Activated T-cell treated with anti-CD3 and anti-CD28 coated beads, Interleukin-2, amount 50 U/mL, for 72 hours (primary cell): Measurements from ENCODE around the gene IL17REL. TPM values are rescaled to one million over a fixed set of nuclear protein-coding genes. Genes with fewer than 3 reads are reported as not detected.

Experiments used
- ATAC-seq, 2 donors: fragments of 150-1000 bp; cut with Tn5 transposase; replicated peaks in 1 of 2; 2 replicates each; pipeline ENCODE4 v1.10.0; 2021; ENCODE audit warnings: moderate library complexity in 2 of 2, mild to moderate bottlenecking in 1 of 2
- DNase-seq, 2 donors: peaks; one replicate each; pipeline ENCODE4 v3.0.0; 2021 to 2022; ENCODE audit warnings: mixed read lengths in 1 of 2
- H3K27ac Mint-ChIP-seq: one replicate; pipeline ENCODE4 v1.8.0; 2022; ENCODE audit warnings: mild to moderate bottlenecking, moderate library complexity, mixed read lengths
- H3K27me3 Mint-ChIP-seq: one replicate; pipeline ENCODE4 v1.8.0; 2022; ENCODE audit warnings: low read depth, mixed read lengths
- H3K36me3 Mint-ChIP-seq, 2 donors: one replicate each; pipeline ENCODE4 v1.8.0; 2022; ENCODE audit warnings: mixed read lengths in 2 of 2, mild to moderate bottlenecking in 1 of 2; ENCODE audit not compliant: insufficient read depth in 2 of 2
- H3K4me1 Mint-ChIP-seq: one replicate; pipeline ENCODE4 v1.8.0; 2022; ENCODE audit warnings: low read depth, mixed read lengths
- H3K4me3 Mint-ChIP-seq, 2 donors: one replicate each; pipeline ENCODE4 v1.8.0; 2022; ENCODE audit warnings: mild to moderate bottlenecking in 2 of 2, mixed read lengths in 2 of 2, moderate library complexity in 2 of 2
- H3K9me3 Mint-ChIP-seq, 2 donors: one replicate each; pipeline ENCODE4 v1.8.0; 2022; ENCODE audit warnings: mixed read lengths in 2 of 2
- total RNA-seq, 2 donors: library from RNA; stranded (reverse); gene quantifications; one replicate each; pipeline ENCODE4 v1.2.3, GENCODE V29; 2022

Gene IL17REL
- total RNA-seq, 2 donors from 2014 or later, result 0.36 to 1.1 TPM

DNA sequence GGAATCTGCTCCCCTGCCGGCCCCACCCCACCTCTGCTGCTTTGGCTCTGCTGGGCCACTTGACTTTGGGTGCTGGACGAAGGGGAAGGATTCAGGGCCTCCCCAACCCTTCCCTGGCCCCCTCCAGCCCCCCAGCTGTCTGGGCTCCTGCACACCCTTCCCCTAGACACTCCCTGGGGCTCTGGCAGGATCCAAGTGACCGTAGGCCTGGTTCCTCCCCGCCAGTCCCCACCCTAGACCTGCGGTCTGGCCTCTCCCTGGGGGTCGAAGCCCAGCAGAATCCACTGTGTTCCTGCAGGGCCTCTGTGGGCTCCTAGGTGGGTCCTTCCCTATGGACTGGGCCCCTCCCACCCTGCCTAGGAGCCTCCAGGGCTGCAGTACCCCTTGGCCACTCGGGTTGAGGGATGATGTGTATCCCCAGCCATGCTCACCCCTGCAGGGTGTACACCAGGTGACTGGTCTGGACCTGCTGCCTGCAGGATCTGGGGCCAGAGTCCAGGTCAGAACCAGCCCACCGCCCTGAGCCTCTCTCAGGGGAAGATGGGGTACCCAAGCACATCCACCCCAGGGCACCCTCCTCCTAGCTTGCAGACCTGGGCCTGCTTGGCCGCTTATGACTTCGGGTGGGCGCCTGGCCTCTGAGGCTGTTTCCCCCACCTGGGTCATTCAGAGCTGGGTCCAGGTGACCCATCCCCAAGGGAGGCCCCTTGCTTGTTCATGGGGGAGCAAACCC is 46.4 kb downstream of the IL17REL start:
- H3K36me3 Mint-ChIP-seq, result peaks cover 11 to 18% of the 10 kb centered on the region in 2 donors
- peak overlapping the region in 1 of 2 donors; percentile 46 for H3K4me3 Mint-ChIP-seq
- H3K27me3 Mint-ChIP-seq, result no peaks in the 10 kb centered on the region
- H3K9me3 Mint-ChIP-seq, result no peaks in the 10 kb centered on the region
- ATAC-seq (no peak), DNase-seq (no peak)
- no peak overlapping the region for H3K27ac Mint-ChIP-seq
- H3K4me1 Mint-ChIP-seq, result peaks cover 63% of the 10 kb centered on the region

- no peaks in the 10 kb centered on the region for H3K27me3 Mint-ChIP-seq
Observed at GRCh38 chr22:49965091-49966040, 47.2 kb downstream of the IL17REL start.

DNA sequence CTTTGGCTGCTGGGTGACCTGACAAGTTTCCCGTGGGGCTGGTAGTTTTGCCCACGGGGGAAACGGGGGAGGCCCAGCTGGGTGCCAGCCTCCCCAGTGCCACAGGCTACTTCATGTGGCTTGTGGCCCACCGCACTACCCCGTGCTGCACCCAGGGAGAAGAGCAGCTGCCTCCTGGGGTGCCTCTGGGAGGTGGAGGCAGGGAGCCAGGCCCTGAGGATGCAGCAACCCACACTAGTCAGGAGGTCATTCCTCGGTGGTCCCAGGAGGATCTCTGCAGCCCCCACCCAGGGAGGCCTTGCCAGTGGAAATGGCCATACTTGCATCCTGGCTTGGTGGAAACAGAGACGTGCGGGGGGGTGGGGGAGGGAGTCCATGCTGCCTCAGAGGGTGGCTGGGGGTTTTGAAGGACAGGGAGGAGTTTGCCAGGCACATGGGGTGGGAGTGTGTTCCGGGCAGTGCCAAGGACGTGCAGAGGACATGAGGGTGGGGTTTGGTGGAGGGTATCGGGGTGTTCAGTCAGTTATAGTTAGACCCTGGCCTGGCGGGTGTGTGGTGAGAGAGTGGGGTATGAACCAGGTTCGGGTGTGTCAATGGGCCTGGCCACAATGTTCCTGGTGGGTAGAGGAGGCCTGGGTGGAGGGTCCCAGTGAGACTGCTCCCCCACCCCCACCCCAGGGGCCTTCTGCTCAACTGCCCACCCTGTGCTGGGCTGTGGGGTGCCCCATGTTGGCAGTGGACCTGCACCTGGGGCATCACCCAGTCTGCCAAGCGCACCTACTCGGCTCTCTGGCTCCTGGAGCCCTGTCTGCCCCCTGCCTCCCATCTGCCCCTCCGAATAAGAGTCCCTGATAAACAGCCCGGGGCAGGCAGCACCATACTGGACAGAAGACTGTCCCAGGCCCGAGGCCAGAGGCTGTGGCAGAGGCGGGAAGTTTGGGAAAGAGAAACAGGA is 48.2 kb downstream of the IL17REL start:
- no peak for ATAC-seq
- H3K27me3 Mint-ChIP-seq, result no peaks in the 10 kb centered on the region
- peaks cover 49% of the 10 kb centered on the region for H3K4me1 Mint-ChIP-seq
- H3K9me3 Mint-ChIP-seq, result no peaks in the 10 kb centered on the region
- DNase-seq, result peak in 1 of 2 donors; percentile 1
- H3K27ac Mint-ChIP-seq, result peak overlapping the region; percentile 83
- H3K36me3 Mint-ChIP-seq, result peaks cover 10 to 18% of the 10 kb centered on the region in 2 donors
- peak overlapping the region; percentile 95 to 96 for H3K4me3 Mint-ChIP-seq

More at GRCh38 chr22:49965091-49966040, 47.2 kb downstream of the IL17REL start:
- Mint-ChIP-seq H3K36me3 (peaks cover 10 to 18% of the 10 kb centered on the region in 2 donors), H3K9me3 (no peaks in the 10 kb centered on the region), H3K27ac (no peak overlapping the region), H3K4me3 (peak overlapping the region; percentile 95 to 96), H3K4me1 (peaks cover 56% of the 10 kb centered on the region)
- DNase-seq, result no peak
- no peak for ATAC-seq

- Mint-ChIP-seq H3K9me3 (no peaks in the 10 kb centered on the region), H3K4me1 (peaks cover 54% of the 10 kb centered on the region)
Observed at GRCh38 chr22:49963647-49964026, 48.9 kb downstream of the IL17REL start.

GRCh38 chr22:49962751-49963646 is 49.6 kb downstream of the IL17REL start:
- no peak for ATAC-seq
- peaks cover 56% of the 10 kb centered on the region for H3K4me1 Mint-ChIP-seq
- peak overlapping the region; percentile 83 for H3K27ac Mint-ChIP-seq
- H3K9me3 Mint-ChIP-seq, result no peaks in the 10 kb centered on the region
- peaks cover 10 to 18% of the 10 kb centered on the region in 2 donors for H3K36me3 Mint-ChIP-seq
- DNase-seq, result no peak
- peak overlapping the region; percentile 95 to 96 for H3K4me3 Mint-ChIP-seq
- no peaks in the 10 kb centered on the region for H3K27me3 Mint-ChIP-seq

More at GRCh38 chr22:49963647-49964026, 48.9 kb downstream of the IL17REL start:
- Mint-ChIP-seq H3K36me3 (peaks cover 10 to 18% of the 10 kb centered on the region in 2 donors), H3K27ac (peak overlapping the region; percentile 83), H3K4me3 (peak overlapping the region; percentile 95 to 96), H3K27me3 (no peaks in the 10 kb centered on the region)
- ATAC-seq, result no peak
- no peak for DNase-seq

DNA sequence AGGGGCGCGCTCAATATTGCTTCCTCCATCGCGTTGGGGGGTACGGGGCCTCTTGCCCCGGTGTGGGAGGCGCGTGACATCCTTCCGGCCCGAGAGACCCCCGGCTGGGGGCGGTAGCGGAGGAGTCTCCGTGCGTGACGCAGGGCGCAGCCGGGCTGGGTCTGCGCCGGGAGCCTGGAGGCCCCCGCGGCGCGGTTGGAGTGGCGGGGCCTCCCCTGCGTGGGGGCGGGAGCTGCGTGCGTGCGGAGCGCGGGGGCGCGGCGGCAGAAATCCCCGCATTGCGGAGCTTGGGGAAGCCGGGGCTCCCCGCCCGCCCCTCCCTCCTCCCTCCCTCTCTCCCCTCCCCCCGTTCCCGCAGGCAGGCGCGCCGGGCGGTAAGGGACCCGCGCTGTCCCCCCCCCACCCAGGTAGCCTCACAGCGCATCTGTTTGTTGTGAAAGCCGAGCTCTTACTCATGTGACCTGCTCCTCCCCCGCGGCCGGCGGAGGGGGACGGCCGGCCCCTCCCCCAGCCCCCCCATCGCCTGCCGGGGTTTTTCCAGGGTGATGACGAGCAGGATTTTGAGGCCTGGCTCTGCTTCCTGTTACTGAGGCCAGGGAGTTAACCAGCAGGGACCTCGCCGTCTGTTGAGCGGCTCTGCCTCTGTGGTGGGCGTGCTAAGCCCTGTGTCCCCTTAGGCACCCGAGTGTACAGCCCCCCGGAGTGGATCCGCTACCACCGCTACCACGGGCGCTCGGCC is 50.4 kb downstream of the IL17REL start:
- DNase-seq (peak; percentile 89 to 90), ATAC-seq (peak; percentile 46 to 49)
- peak overlapping the region; percentile 92 for H3K27ac Mint-ChIP-seq
- H3K27me3 Mint-ChIP-seq, result no peaks in the 10 kb centered on the region
- H3K36me3 Mint-ChIP-seq, result peaks cover 10 to 18% of the 10 kb centered on the region in 2 donors
- H3K9me3 Mint-ChIP-seq, result no peaks in the 10 kb centered on the region
- peaks cover 49% of the 10 kb centered on the region for H3K4me1 Mint-ChIP-seq
- peak overlapping the region; percentile 95 to 96 for H3K4me3 Mint-ChIP-seq

GRCh38 chr22:49961601-49962011 is 51.0 kb downstream of the IL17REL start:
- DNase-seq (peak in 1 of 2 donors; percentile 63), ATAC-seq (peak; percentile 6 to 11)
- Mint-ChIP-seq H3K36me3 (peaks cover 10 to 18% of the 10 kb centered on the region in 2 donors), H3K27ac (peak overlapping the region; percentile 92), H3K27me3 (no peaks in the 10 kb centered on the region), H3K4me3 (peak overlapping the region; percentile 95 to 96), H3K9me3 (no peaks in the 10 kb centered on the region), H3K4me1 (peaks cover 47% of the 10 kb centered on the region)

DNA sequence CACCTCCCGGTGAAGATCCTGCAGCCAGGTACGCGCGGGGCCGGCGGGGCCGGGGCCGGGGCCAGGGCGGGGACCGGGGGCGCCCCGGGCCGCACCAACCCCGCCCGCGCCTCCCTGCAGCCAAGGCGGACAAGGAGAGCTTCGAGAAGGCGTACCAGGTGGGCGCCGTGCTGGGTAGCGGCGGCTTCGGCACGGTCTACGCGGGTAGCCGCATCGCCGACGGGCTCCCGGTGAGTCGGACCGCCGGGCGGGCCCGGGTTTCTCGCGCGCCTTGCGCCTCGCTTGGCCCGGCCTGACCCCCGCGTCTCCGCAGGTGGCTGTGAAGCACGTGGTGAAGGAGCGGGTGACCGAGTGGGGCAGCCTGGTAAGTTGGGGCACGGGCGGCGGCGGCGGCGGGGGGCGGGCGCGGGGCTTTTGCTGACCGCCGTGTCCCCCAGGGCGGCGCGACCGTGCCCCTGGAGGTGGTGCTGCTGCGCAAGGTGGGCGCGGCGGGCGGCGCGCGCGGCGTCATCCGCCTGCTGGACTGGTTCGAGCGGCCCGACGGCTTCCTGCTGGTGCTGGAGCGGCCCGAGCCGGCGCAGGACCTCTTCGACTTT is 51.5 kb downstream of the IL17REL start:
- Mint-ChIP-seq H3K9me3 (no peaks in the 10 kb centered on the region), H3K4me3 (peak overlapping the region; percentile 95 to 96), H3K27me3 (no peaks in the 10 kb centered on the region), H3K27ac (peak overlapping the region; percentile 92), H3K4me1 (peaks cover 43% of the 10 kb centered on the region), H3K36me3 (peaks cover 10 to 18% of the 10 kb centered on the region in 2 donors)
- peak; percentile 53 to 66 for DNase-seq
- peak in 1 of 2 donors; percentile 3 for ATAC-seq

DNA sequence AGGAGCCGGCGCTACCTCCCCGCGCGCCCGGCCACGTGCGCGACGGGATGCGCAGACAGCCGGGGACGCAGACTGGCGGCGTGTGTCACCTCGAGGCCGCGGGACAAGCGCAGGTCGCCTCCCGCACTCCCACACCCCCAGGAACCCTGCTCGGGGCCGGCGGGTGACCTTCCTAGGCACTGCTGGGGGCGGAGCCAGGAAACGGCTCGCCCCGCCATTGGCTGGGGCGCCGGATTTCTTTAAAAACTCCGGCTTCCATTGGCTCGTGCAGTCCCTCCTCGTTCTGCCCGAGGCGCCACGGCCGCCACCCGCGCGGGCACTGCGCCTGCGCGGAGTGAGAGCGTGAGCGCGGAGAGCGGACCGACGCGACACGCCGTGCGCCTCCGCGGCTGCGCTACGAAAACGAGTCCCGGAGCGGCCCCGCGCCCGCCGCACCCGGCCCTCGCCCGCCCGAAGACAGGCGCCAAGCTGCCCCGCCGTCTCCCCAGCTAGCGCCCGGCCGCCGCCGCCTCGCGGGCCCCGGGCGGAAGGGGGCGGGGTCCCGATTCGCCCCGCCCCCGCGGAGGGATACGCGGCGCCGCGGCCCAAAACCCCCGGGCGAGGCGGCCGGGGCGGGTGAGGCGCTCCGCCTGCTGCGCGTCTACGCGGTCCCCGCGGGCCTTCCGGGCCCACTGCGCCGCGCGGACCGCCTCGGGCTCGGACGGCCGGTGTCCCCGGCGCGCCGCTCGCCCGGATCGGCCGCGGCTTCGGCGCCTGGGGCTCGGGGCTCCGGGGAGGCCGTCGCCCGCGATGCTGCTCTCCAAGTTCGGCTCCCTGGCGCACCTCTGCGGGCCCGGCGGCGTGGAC is 52.2 kb downstream of the IL17REL start, which contains the start of gene PIM3:
TSS of gene PIM3 (plus strand) at position 614 of the 846 bp plus-strand sequence. CDS start at position 790, 176 bp downstream.
- H3K27ac Mint-ChIP-seq, result peak within 1 kb of the TSS; percentile 92
- ATAC-seq, result peak; percentile 74 to 76

DNA sequence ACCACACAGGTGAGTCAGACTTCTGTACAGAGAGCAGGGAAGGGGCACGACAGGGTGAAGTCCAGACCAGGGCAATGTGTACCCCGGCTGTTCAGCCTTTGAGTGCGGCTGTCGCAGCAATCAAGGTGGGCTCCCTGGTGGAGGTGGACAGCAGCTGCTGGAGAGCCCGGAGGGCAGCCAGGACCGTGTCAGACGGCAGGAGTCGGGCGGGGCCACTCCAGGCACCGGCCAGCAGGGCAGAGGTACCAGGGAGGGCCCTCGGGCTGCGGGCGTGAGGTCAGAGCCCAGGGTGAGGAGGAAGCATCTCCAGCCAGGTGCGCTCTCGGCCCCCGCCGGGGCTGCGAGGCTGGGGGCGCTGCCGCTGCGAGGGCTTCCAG is 52.8 kb downstream of the IL17REL start:
- H3K4me3 Mint-ChIP-seq, result peak overlapping the region; percentile 91
- no peaks in the 10 kb centered on the region for H3K9me3 Mint-ChIP-seq
- peak in 1 of 2 donors; percentile 12 for ATAC-seq
- peak; percentile 58 to 62 for DNase-seq
- no peaks in the 10 kb centered on the region for H3K27me3 Mint-ChIP-seq
- H3K36me3 Mint-ChIP-seq, result peaks cover 10 to 17% of the 10 kb centered on the region in 2 donors
- peaks cover 30% of the 10 kb centered on the region for H3K4me1 Mint-ChIP-seq
- H3K27ac Mint-ChIP-seq, result peak overlapping the region; percentile 92

More for the DNA sequence above, 52.2 kb downstream of the IL17REL start, which contains the start of gene PIM3:
- Mint-ChIP-seq H3K4me3 (peak within 1 kb of the TSS; percentile 95 to 96), H3K36me3 (peaks cover 10 to 18% of the 10 kb centered on the region in 2 donors), H3K27me3 (no peaks in the 10 kb centered on the region), H3K4me1 (peaks cover 36% of the 10 kb centered on the region), H3K9me3 (no peaks in the 10 kb centered on the region)
- peak; percentile 92 to 94 for DNase-seq
